Measurements from ENCODE around the gene CACNA1G.

- TF ChIP-seq CTCF (conservative IDR thresholded peaks at IDR 0.05; ENCODE audit: low read depth, low read length) (no peak), EZH2phosphoT487 (IDR thresholded peaks at IDR 0.05; ENCODE audit: borderline replicate concordance, low read length) (no peak)
These were observed 43.5 kb upstream of the CACNA1G start for GRCh38 chr17:50517011-50517410.

Measured in PC-3 (cell line).